ENCODE results near the gene FAM3A.

- no peak for TF ChIP-seq EZH2 (IDR thresholded peaks at IDR 0.05; ENCODE audit: low read length, unreplicated experiment)
- TF ChIP-seq CTCF (conservative IDR thresholded peaks at IDR 0.05; ENCODE audit: low read depth, low read length): no peak
- TF ChIP-seq EZH2phosphoT487 (IDR thresholded peaks at IDR 0.05; ENCODE audit: borderline replicate concordance, low read length): no peak
Observed at GRCh38 chrX:154469114-154469513, 46.9 kb downstream of the FAM3A start.
